Measurements from ENCODE around the gene PTTG1IP2.

PTTG1IP2 gene

DNA sequence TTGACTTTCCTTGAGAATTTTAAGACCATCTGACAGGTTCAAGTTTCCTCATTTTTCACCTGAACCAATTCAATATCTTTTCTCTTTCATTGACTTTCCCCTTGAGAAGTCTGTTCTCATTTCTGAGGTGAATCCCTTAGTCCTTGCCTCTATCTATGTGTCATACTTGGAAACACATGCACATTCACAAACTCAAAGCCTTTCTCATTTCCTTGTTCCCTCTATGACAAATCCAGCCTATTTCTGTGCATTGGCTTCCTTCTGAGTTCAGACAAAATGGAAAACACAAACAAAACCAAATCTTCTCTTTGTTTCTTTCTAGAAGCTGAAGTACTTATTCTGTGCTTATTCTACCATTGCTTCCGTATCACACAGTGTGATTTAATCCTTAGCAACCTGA lies 13.8 kb downstream of the PTTG1IP2 start:
- no peak for DNase-seq (ENCODE audit: low spot score)

DNA sequence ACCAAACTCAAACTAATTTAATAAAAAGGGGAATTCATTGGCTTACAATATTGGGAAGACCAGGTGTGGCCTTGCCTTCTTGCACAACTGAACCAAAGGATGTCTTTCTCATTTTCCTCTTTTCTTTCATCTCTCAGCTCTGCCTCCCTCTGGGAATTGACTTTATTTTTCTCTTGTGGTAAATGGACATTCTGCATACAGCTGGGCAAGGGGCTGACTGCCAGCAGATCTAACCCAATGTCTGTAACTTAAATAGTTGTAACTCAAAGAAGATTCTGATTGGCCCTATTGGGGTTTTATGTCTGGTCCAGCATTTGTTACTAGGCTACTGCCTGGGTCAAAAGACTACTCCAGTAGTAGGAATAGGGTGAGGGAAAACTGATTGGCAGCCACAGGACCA lies 15.3 kb downstream of the PTTG1IP2 start:
- no peak for DNase-seq (ENCODE audit: low spot score)

DNA sequence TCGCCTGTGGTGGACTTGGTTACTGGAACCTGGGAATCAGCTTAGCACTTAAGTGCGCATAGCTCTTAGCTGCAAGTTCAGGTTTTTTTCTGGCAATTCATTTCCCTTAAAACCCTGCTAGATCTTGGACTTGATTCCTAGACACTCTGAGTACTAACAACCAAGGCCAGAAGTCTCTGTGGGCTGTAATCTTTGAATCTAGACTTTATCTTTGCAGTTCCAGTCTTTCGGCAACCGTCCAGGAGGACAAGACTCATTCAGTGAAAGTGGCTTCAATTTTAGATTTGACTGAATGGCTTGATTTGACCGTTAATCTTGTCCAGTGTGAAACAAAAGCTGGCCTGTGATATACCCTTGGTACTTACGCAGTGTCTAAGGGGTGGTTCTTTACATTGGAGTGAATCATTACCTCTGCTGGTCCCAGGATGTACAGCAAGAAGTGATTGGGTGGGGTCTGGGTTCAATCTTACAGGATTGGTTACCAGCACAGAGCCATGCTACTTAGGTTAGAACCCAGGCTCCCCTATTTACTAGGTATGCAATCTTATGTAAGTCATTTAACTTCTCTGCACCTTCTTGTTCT lies 16.4 kb downstream of the PTTG1IP2 start:
- DNase-seq (ENCODE audit: low spot score): no peak

DNA sequence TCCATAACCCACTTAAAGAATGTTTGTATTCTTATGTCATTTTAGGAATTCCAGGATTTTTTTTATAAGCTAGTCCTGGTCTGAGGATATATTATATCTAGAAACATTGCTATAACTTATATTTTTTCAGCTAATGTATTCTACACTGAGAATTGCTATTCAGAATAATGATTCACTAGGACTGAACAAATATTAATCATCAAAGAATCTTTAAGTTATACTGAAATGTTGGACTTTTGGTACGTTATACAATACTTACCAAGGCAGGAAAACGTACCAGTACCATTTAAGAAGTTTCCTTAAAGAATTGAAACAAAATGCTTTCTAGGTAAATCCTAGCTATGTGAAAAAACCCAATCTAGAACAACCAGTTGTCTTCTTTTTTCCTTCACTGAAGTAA lies 18.4 kb downstream of the PTTG1IP2 start:
- DNase-seq (ENCODE audit: low spot score): no peak

DNA sequence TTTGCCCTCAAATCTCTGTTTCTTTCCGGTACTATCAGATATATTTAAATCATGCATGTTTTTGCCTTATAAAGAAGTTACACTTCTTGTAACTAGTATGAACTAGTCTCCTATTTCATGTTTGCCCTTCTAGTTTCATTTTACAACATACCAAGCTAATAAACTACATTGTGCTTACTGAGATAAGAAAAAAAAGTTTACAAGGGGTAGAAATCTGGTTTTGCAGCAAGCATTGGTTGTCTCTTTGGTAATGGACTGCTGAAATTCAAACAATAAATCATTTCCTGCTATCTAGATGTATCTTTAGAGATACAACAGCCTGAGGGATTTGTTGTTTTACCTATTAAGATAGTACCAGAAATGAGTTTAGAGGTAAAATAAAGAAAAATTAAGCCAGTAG lies 18.8 kb downstream of the PTTG1IP2 start:
- no peak for DNase-seq (ENCODE audit: low spot score)

DNA sequence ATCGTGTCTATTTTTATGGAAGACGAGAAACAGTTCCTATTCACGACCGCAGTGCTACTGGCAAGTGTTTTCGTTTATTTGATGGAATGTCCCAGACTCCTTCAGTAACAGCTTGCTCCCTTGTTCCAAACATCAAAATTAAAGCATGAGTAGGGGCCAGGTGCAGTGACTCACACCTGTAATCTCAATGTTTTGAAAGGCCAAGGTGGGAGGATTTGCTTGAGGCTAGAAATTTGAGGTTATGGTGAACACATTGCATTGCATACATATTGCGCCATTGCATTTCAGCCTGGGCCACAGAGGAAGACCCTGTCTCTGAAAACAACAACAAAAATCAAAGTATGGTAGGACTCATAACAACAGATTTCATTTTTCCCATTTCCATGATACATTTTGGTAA lies 22.8 kb downstream of the PTTG1IP2 start:
- DNase-seq (ENCODE audit: low spot score): no peak

DNA sequence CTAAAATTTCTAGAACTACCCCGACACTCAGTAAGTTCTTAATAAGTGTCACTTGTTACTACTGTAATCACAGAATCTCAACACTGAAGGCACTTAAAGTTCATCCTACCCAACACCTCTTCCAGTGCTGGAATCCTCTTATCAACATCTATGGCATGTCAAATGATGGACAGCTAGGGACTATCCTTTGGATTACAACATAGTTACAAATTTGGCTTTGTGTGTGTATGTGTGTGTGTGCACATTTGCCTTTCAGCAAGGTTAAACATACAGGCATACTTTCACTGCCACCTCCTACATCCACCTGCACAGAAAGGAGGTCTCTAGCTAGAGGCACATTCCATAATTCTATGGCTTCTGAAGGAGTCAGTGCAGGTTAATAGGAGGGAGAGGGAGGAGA lies 25.8 kb downstream of the PTTG1IP2 start:
- no peak for DNase-seq (ENCODE audit: low spot score)

DNA sequence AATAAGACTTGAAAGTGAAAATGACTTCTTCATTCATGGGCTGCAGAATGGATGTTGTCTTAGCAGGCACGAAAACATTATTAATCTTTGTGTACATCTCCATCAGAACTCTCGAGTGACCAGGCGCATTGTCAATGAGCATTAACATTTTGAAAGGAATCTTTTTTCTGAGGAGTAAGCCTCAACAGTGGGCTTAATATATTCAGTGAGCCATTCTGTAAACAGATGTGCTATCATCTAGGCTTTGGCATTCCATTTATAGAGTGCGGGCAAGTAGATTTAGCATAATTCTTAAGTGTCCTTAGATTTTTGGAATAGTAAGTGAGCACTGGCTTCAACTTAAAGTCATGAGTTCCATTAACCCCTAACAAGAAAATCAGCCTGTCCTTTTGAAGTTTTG lies 33.1 kb downstream of the PTTG1IP2 start:
- DNase-seq (ENCODE audit: low spot score): no peak

DNA sequence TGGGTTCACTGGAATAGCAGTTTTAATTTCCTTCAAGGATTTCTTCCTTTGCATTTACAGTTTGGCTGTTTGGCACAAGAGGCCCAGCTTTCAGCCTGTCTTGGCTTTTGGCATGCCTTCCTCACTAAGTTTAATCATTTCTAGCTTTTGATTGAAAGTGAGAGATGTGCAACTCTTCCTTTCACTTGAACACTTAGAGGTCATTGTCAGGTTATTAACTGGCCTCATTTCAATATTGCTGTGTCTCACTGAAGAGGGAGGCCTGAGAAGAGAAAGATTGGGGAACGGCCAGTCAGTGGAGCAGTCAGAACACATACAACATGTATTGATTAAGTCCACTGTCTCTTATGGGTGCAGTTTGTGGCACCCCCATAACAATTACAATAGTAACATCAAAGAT lies 33.9 kb downstream of the PTTG1IP2 start:
- DNase-seq (ENCODE audit: low spot score): no peak

DNA sequence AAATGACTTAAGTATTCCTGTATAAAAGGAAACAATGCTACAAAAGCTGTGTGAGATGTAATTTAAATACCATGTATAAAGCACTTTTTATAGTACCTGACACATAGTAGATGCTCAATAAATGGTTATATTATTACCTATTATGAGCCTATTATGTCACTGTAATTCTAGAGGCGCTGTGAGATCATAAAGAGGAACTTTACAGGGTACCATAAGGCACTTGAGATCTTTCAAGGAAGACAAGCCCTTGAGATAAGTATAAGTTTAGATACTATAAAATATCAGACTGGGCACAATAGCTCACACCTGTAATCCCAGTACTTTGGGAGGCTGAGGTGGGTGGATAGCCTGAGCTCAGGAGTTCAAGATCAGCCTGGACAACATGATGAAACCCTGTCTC lies 38.3 kb downstream of the PTTG1IP2 start:
- DNase-seq (ENCODE audit: low spot score): no peak

DNA sequence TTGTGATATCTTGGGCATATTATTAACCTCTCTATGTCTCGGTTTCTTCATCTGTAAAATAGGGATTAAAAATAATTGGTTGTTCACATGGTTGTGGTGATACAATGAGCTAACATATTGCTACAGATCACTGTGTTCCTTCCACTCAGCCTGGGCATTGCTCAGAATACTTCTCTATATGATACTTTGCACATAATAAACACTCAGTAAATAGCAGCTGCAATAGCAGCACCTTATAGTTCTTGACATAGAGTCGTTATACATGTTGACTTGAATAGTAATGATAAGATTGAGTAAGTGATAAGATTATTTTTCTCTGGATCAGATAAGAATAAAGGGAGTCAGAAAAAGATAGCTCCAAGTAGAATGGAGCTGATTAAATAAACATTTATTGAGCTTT lies 42.3 kb downstream of the PTTG1IP2 start:
- DNase-seq (ENCODE audit: low spot score): no peak

DNA sequence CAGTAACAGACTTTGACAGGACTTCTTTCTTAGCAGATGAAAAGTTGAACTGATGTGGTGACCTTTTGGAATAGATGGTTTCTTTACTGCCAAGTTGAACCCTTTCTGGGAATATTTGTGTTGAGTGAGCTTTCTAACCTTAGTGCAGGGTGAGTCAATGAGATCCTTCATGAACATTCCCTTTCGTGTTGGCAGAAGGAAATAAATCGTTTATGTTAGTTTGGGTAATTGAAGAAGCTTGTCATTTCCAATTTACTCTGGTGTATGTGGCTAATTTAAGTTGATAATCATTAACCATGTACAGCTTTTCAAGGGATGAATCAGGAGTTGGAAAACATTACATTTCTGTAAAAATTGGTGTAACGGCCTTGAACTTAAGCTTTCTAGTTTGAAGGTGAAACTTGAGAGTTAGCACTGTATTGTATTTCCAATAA lies 43.4 kb downstream of the PTTG1IP2 start:
- DNase-seq (ENCODE audit: low spot score): no peak

DNA sequence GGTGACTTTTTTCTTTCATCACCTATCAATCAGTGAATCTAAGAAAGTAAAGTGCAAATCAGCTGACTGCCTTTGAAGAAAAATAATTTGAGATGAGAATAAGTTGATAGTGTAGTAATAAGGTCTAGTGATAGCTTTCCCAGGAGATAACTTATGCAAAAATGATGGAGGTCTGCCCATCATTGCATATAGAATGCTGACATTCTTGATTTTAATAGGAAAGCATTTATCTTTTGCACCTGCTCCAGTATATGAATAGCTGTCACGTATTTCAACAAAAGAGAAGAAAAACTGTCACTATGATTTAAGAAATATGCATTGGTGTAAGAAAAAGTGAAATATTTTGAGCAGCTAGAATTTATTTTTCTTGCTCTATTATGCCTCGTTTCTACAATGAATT lies 46.8 kb downstream of the PTTG1IP2 start:
- DNase-seq (ENCODE audit: low spot score): no peak

DNA sequence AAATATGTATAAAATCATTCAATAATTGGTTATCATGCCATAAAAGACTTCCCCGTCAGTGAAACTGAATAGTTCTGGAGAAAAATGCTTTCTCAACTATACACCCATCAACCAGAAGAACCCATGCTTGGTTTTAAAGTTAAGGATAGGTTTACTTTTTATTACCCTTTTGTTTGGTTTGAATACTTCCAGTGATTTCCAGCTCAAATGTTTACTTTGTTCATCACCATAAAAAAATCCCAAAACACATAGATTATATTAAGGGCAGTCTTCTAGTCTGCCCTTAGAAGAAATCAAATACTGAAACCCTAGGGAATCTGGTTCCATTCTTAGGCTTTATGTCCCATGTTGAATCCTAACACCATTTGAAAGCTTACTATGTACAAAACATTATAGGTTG lies 49.2 kb downstream of the PTTG1IP2 start:
- no peak for DNase-seq (ENCODE audit: low spot score)

DNA sequence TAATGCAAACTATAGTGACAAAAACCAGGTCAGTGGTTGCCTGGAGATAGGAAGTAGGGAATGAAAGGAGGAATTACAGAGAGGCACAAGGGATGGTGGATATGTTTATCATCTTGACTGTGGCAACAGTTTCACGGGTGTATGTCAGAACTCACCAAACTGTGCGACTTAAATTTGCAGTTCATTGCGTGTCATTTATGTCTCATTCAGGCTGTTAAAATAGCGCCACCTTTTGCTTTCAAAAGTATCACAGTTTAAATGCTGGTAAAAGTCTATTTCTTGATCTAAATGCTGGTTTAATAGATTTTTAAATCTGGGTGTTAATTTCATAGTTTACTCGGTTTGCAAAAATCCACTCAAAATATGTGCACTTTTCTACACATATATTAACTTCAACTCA lies 51.0 kb downstream of the PTTG1IP2 start:
- no peak for DNase-seq (ENCODE audit: low spot score)

DNA sequence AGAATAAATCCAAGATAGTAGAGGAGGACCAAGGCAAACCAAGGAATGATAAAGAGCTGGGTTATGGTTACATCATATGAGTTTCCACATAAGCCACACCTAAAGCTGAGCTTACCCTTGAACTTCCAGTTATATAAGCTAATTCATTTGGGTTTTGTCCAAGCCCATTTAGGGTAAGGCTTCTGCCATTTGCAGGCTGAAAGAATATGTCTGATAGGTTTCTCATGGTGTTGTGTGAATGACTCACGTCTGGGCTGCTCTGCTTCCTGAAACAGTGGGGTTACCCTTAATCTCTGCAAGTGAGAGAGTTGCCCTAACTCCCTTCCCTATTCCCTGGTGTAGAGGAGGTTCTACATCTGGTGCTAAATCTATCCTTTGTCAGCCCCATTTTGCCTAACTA lies 60.8 kb downstream of the PTTG1IP2 start:
- no peak for DNase-seq (ENCODE audit: low spot score)

DNA sequence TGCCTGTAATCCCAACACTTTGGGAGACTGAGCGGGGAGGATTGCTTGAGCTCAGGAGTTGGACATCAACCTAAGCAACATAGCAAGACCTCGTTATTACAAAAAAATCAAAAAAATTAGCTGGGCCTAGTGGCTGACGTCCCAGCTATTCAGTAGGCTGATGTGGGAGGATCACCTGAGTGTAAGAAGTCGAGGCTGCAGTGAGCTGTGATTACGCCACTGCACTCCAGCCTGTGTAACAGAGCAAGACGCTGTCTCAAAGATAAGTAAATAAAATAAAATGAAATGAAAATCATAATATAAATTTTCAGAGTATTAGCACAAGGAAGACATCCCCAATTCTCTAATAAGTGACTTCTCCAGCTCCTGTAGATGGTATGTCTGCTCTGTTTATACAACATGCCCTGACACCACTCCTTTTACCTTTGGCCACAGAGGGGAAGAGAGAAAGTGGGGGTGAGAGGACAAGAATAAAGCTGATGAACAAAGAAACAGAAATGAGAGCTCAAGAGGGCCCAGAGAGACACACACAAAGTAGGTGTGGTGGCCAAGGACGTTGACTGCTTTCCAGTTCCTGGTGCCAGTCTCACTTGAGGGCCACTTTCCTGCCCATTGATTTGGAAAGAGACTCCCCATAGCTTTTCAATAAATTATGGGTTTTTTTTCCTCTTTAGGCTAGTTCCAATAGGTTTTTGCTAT lies 62.9 kb downstream of the PTTG1IP2 start:
- no peak for DNase-seq (ENCODE audit: low spot score)

DNA sequence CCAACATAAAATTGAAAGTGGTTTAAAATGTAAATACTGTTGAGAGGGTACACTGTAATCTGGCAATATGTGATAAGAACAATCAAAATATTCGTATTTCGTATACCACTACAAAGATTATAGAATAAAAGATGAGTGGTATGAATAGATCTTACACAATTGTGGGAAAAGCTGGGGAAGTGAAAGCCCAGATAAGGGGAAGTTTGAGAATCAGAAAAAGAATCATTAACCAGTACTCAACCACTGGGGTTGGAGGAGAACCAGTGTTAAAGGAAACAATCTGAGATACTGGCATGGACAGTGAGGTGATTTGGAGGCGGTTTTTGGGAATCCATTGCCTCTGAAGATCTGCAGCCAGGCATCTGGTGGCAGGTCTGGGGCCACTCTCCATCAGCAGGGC lies 67.0 kb downstream of the PTTG1IP2 start:
- no peak for DNase-seq (ENCODE audit: low spot score)

DNA sequence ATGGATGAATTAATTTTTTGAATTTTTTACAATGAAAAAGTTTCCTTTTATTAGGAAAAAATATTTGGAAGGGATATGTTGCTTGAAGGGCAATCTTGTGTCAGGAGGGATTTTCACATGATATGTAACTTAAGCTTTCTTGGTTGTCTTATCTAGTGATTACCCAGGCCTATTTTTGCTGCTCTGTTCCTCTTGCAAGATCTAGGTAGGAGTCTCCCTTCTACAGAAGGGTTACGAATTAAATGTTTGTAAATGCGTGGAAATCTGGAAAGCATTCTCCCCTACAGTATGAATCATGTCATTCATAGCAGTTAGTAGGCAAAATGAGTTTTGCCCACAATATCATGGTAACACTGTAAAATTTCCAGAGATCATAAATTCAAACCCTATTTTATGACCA lies 69.0 kb downstream of the PTTG1IP2 start:
- no peak for DNase-seq (ENCODE audit: low spot score)

DNA sequence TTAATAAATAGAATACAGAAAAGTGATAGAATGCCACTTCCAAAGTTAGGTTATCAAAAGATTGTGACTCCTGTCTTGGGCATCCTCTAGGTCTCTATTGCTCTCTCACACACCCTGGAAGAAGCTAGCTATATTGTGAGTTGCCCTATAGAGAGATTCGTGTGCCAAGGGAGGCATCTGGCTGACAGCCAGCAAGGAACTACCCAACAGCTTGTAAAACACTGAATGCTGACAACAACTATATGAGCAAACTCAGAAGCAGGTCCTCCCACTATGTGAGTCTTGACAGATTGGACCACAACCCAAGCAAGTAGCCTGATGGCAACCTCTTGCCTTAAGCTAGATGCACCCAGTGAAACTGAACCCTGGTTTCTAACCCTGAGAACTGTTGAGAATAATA lies 71.0 kb downstream of the PTTG1IP2 start:
- DNase-seq (ENCODE audit: low spot score): no peak

DNA sequence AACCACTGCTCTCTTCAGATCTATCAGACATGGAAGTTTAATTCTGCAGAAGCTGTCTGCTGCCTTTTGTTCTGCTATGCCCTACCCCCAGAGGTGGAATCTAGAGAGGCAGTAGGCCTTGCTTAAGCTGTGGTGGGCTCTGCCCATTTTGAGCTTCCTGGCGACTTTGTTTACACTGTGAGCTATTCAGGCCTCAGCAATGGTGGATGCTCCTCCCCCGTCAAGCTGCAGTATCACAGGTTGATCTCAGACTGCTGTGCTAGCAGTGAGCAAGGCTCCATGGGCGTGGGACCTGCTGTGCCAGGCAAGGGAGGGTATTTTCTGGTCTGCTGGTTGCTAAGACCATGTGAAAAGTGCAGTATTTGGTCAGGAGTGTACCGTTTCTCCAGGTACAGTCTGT lies 81.6 kb downstream of the PTTG1IP2 start:
- DNase-seq (ENCODE audit: low spot score): no peak

DNA sequence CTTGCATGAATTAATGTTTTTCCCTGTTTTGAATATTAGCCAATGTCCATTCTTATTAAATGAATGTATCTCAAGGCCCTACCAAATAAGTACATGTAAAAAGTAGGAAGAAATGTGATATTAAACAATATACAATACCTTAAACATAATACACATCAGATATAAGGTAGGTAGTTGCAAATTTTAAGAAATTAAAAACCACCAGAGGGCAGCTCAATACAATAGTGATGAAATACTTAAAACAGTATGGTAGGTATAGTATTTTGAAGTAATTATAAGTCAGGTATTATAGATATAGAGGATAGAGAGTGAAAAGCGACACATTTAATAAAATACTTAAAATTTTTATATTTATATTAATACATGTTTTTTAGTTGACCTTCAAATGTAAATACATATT lies 83.1 kb downstream of the PTTG1IP2 start:
- no peak for DNase-seq (ENCODE audit: low spot score)

DNA sequence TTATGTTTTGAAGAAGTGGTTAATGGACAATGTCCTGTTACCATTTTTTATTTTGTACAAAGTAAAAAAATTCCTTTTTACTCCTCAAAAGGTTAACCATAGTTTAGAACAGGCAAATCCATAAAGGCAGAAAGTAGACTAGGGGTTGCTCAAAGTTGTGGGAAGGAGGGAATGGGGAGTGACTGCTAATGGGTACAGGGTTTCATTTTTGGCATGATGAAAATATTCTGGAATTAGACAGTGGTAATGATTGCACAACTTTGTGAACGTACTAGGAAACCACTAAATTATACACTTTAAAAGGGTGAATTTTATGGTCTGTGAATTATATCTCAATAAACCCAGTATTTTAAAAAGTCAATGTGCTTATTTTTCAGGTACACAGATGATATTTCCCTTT lies 91.3 kb downstream of the PTTG1IP2 start:
- DNase-seq (ENCODE audit: low spot score): no peak

Data from D341Med (cell line).